B cell (primary cell): ENCODE measurements around the gene AQP9.

ENCODE experiments used
- CTCF ChIP-seq: fragments of 200-600 bp; IDR thresholded peaks from one replicate; pipeline ENCODE4 v1.8.0; 2022; ENCODE audit warnings: antibody characterized with exemption, mild to moderate bottlenecking
- EZH2 ChIP-seq: IDR thresholded peaks from 2 replicates; pipeline ENCODE4 v1.6.1; 2012; ENCODE audit warnings: borderline replicate concordance, low read depth, mild to moderate bottlenecking, moderate library complexity, low read length; ENCODE audit not compliant: insufficient read depth, poor library complexity, severe bottlenecking

GRCh38 chr15:58171476-58172061, 33.4 kb downstream of the AQP9 start:
- TF ChIP-seq CTCF (no peak), EZH2 (no peak)
